OCI-LY7 (cell line): ENCODE data around the gene LAMA4. TPM values are rescaled to one million over a fixed set of nuclear protein-coding genes. Genes with fewer than 3 reads are reported as not detected.

Source experiments
- BruUV-seq: library from RNA; stranded (reverse); fragments of 400-500 nt; replicated peaks from 2 replicates; lab custom pipeline; 2021; lab: Mats Ljungman, UMichigan
- CTCF ChIA-PET: fragments of 300-600 bp; sonication (Branson Sonifier 250); formaldehyde crosslinking; loops from one replicate; lab custom pipeline; 2022; ENCODE audit warnings: antibody characterized with exemption; ENCODE audit not compliant: unreplicated experiment; lab: Charles Lee
- POLR2A ChIA-PET: fragments of 300-600 bp; sonication (Branson Sonifier 250); formaldehyde crosslinking; loops from one replicate; lab custom pipeline; 2022; ENCODE audit warnings: antibody characterized with exemption; lab: Charles Lee
- DNase-seq: peaks from one replicate; pipeline ENCODE4 v3.0.0-alpha.2; 2015; ENCODE audit warnings: low spot score
- H2AFZ ChIP-seq: fragments of 200-600 bp; sonication (generic), shearing (Covaris generic); 2 replicates; pipeline ENCODE4 v1.6.1; 2014; ENCODE audit warnings: mild to moderate bottlenecking, antibody characterized with exemption, low read length, moderate library complexity
- H3K27ac ChIP-seq: fragments of 200-600 bp; sonication (generic); 2 replicates; pipeline ENCODE4 v1.5.1; 2014; ENCODE audit warnings: mixed run types, low read depth, mild to moderate bottlenecking, moderate library complexity, low read length, inconsistent platforms; ENCODE audit not compliant: poor library complexity, severe bottlenecking
- H3K36me3 ChIP-seq: fragments of 200-600 bp; sonication (generic); 2 replicates; pipeline ENCODE4 v1.6.1; 2014; ENCODE audit warnings: mild to moderate bottlenecking, antibody characterized with exemption, low read length, moderate library complexity, mixed read lengths; ENCODE audit not compliant: insufficient read depth
- H3K4me1 ChIP-seq: fragments of 200-600 bp; sonication (generic); 2 replicates; pipeline ENCODE4 v1.5.1; 2014; ENCODE audit warnings: mild to moderate bottlenecking, low read length; ENCODE audit not compliant: insufficient read depth, poor library complexity, severe bottlenecking
- H3K4me2 ChIP-seq: fragments of 200-600 bp; sonication (generic); 2 replicates; pipeline ENCODE4 v1.6.1; 2014; ENCODE audit warnings: mild to moderate bottlenecking, low read length
- H3K4me3 ChIP-seq: fragments of 200-600 bp; sonication (generic); 2 replicates; pipeline ENCODE4 v1.5.1; 2014; ENCODE audit warnings: mild to moderate bottlenecking, low read depth, low read length; ENCODE audit not compliant: poor library complexity, severe bottlenecking
- H3K79me2 ChIP-seq: fragments of 200-600 bp; sonication (generic); 2 replicates; pipeline ENCODE4 v1.6.1; 2016; ENCODE audit warnings: low read depth, mild to moderate bottlenecking, low read length, moderate library complexity, mixed read lengths; ENCODE audit not compliant: insufficient read depth
- H3K9me2 ChIP-seq: fragments of 200-600 bp; sonication (generic); 2 replicates; pipeline ENCODE4 v1.6.1; 2016; ENCODE audit warnings: mild to moderate bottlenecking, low read length, mixed read lengths; ENCODE audit not compliant: insufficient read depth
- H3K9me3 ChIP-seq: fragments of 200-600 bp; sonication (generic); 2 replicates; pipeline ENCODE4 v1.6.1; 2014; ENCODE audit warnings: mild to moderate bottlenecking, mixed run types, low read length, mixed read lengths
- H4K20me1 ChIP-seq: fragments of 200-600 bp; sonication (generic); 2 replicates; pipeline ENCODE4 v1.6.1; 2014; ENCODE audit warnings: mild to moderate bottlenecking, antibody characterized with exemption, low read length, moderate library complexity, mixed read lengths; ENCODE audit not compliant: insufficient read depth
- EZH2phosphoT487 ChIP-seq: fragments of 200-600 bp; sonication (generic); IDR thresholded peaks from 2 replicates; pipeline ENCODE4 v1.6.1; 2018; ENCODE audit warnings: low read depth, borderline replicate concordance, mild to moderate bottlenecking, mixed run types, antibody characterized with exemption, low read length, moderate library complexity, mixed read lengths
- intact Hi-C: fragments of 100-400 bp; cut with micrococcal nuclease; formaldehyde crosslinking; loops from one replicate; pipeline ENCODE4 v1.10.0; 2022; ENCODE audit not compliant: unreplicated experiment
- total RNA-seq, 2 experiments: library from RNA; depleted of rRNA in 1 of 2; stranded (reverse); fragments of >200 nt in 1 of 2; shearing (Covaris generic) in 1 of 2; gene quantifications; 2 replicates each; pipeline ENCODE4 v1.2.3, GENCODE V29; 2014 to 2022
- TF ChIP-seq, protein P1 (sequence below): fragments of 200-600 bp; sonication (generic); conservative IDR thresholded peaks from 2 replicates; pipeline ENCODE4 v1.5.1; 2014; ENCODE audit warnings: mild to moderate bottlenecking, antibody characterized with exemption, low read length, moderate library complexity, mixed read lengths

The LAMA4 gene
- total RNA-seq, 2 experiments from 2014 or later = not detected

GRCh38 chr6:112214739-112215269 lies 39.6 kb downstream of the LAMA4 start:
- Histone ChIP-seq H3K36me3 (no peaks in the 10 kb centered on the region), H3K4me2 (no peak overlapping the region), H3K79me2 (no peaks in the 10 kb centered on the region), H2AFZ (no peak overlapping the region), H3K9me3 (no peaks in the 10 kb centered on the region), H3K9me2 (no peaks in the 10 kb centered on the region), H3K4me1 (no peaks in the 10 kb centered on the region), H3K27ac (no peak overlapping the region), H4K20me1 (no peaks in the 10 kb centered on the region), H3K4me3 (no peak overlapping the region)
- no TSS peak for BruUV-seq
- CTCF ChIA-PET = no interaction called here
- TF ChIP-seq, protein P1, sequence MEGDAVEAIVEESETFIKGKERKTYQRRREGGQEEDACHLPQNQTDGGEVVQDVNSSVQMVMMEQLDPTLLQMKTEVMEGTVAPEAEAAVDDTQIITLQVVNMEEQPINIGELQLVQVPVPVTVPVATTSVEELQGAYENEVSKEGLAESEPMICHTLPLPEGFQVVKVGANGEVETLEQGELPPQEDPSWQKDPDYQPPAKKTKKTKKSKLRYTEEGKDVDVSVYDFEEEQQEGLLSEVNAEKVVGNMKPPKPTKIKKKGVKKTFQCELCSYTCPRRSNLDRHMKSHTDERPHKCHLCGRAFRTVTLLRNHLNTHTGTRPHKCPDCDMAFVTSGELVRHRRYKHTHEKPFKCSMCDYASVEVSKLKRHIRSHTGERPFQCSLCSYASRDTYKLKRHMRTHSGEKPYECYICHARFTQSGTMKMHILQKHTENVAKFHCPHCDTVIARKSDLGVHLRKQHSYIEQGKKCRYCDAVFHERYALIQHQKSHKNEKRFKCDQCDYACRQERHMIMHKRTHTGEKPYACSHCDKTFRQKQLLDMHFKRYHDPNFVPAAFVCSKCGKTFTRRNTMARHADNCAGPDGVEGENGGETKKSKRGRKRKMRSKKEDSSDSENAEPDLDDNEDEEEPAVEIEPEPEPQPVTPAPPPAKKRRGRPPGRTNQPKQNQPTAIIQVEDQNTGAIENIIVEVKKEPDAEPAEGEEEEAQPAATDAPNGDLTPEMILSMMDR = no peak
- POLR2A ChIA-PET = no interaction called here
- intact Hi-C loops = no loop called here
- no peak for DNase-seq

DNA sequence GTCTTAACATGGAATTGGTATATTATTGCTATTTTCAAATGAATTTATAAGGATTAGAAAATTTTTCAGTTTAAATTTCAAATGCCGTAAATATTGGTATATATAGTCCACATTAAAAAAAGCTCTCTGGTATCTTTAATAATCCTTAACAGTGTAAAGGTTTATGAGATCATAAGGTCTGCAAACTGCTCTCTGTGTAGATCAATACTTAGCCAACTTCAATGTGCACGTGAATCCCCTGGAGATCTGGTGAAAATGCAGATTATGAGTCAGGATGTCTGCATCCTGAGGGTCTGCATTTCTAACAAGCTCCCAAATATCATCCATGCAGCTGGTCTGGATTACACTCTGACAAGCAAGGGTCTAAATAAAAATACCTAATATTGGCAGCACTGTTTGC lies 43.5 kb downstream of the LAMA4 start:
- H3K4me3 ChIP-seq = no peak overlapping the region
- intact Hi-C loops = no loop called here
- H3K9me2 ChIP-seq = no peaks in the 10 kb centered on the region
- H3K27ac ChIP-seq = no peak overlapping the region
- no TSS peak for BruUV-seq
- TF ChIP-seq, protein P1 = no peak
- TF ChIP-seq EZH2phosphoT487 = no peak
- DNase-seq = no peak
- no peaks in the 10 kb centered on the region for H3K36me3 ChIP-seq
- H3K9me3 ChIP-seq = no peaks in the 10 kb centered on the region
- no peaks in the 10 kb centered on the region for H3K4me1 ChIP-seq
- H3K79me2 ChIP-seq = no peaks in the 10 kb centered on the region
- H4K20me1 ChIP-seq = no peaks in the 10 kb centered on the region
- POLR2A ChIA-PET = no interaction called here
- CTCF ChIA-PET = no interaction called here
- no peak overlapping the region for H2AFZ ChIP-seq
- no peak overlapping the region for H3K4me2 ChIP-seq

DNA sequence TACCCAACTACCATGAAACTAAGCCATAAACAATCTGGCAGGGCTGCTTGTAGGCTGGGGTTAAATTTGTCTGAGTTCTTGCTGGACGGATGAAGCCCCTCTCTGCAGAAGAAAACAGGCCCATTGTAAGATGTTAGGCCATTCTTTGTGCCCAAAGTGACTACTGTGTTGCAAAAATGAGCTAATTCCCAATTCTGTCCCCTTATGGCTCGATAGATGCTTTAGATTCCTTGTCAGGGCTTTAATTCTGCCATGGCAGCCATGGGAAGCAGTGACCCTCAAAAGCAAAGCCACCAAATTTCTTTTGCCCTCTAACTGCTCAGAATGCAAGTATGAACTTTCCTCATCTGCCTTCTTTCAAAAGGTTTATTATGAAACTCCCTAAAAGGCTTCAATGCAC lies 45.2 kb downstream of the LAMA4 start:
- H3K9me3 ChIP-seq = no peaks in the 10 kb centered on the region
- TF ChIP-seq EZH2phosphoT487 = no peak
- TF ChIP-seq, protein P1 = no peak
- no TSS peak for BruUV-seq
- POLR2A ChIA-PET = interaction anchor here (1.0 kb wide), 1 partner anchor 43 kb away, joined by 3 read pairs; no protein-coding TSS in a partner anchor
- H2AFZ ChIP-seq = no peak overlapping the region
- no peaks in the 10 kb centered on the region for H4K20me1 ChIP-seq
- H3K4me3 ChIP-seq = no peak overlapping the region
- no peak overlapping the region for H3K27ac ChIP-seq
- no peaks in the 10 kb centered on the region for H3K36me3 ChIP-seq
- H3K4me2 ChIP-seq = no peak overlapping the region
- H3K4me1 ChIP-seq = no peaks in the 10 kb centered on the region
- no peaks in the 10 kb centered on the region for H3K79me2 ChIP-seq
- CTCF ChIA-PET = no interaction called here
- no peaks in the 10 kb centered on the region for H3K9me2 ChIP-seq
- intact Hi-C loops = no loop called here
- no peak for DNase-seq
